ENCODE results near the gene CAMK2N2.
A peak's percentile ranks its signal among the peaks of the same experiment; 100 is the strongest.

CAMK2N2 gene

DNA sequence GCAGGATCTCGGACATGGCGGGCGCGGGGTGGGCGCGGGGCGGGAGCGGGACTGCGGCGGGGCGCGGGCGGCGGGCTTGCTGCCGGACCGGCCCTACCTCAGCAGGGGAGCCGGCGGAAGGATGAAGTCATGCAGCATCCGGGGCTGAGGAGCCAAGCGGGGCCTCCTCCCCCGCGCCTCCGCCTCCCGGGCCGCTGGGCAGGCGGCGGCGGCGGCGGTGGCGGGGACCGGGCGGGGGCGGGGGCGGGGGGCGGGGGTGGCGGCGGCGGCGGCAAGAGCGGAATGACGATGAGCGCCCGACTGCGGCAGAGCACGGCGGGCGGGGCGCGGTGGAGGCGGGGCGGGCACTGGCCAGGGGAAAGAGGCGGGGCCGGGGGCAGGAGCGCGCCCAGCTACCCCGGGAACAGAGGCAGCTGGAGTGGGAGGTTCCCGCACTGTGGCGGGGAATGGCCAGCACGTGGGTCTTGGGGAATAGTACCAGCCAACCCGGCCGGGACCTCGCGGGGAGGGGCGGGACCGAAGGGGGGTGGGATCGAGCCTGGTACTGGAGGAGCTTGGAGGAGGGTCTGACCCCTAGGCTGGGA is at the start of gene CAMK2N2:
Gene CAMK2N2, minus strand, starts transcription at position 284 of the 584 bp plus-strand sequence. Its CDS starts 268 bp downstream, at position 16.
- DNase-seq (ENCODE audit: low spot score): peak; percentile 96

GRCh38 chr3:184308744-184309143 is 47.4 kb upstream of the CAMK2N2 start:
- no peak for FAIRE-seq

More for the DNA sequence above, at the start of gene CAMK2N2:
- peak; percentile 37 for FAIRE-seq

DNA sequence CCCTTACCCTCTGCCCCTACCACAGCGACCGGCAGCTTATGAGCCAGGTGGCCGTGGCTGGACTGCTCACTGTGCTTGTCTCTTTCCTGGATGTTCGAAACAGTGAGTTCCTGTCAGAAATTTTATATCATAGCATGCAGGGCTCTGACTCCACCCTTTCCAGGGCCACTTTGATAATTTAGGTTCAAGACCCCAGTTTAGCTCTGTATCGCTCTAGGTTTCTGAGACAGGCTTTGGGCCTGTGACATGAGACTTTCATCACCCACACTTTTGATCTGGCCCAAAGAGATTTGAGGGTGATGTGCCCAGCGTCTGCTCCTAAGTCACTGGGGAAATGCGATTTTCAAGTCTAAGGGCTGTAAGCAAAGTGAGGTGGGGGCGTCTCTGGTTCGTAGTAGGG is 46.6 kb upstream of the CAMK2N2 start:
- DNase-seq (ENCODE audit: low spot score) (no peak), FAIRE-seq (no peak)

More at GRCh38 chr3:184308744-184309143, 47.4 kb upstream of the CAMK2N2 start:
- DNase-seq (ENCODE audit: low spot score): no peak

- no peak for DNase-seq (ENCODE audit: low spot score)
- no peak for FAIRE-seq
These were observed 45.1 kb upstream of the CAMK2N2 start for GRCh38 chr3:184306341-184306972.

DNA sequence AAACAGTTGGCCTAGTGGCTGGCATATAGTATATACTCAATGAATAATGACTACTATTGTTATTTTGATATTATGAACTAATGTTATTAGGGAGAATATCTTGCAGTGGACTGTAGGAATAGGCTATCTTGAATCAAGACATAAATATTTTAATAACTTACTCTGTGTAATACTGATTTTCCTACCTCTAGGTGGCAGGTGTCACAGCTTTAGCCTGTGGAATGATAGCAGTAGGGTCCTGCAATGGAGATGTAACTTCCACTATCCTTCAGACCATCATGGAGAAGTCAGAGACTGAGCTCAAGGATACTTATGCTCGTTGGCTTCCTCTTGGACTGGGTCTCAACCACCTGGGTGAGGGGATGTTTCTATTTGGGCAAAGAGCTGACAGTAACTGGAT is 44.2 kb upstream of the CAMK2N2 start:
- no peak for DNase-seq (ENCODE audit: low spot score)
- no peak for FAIRE-seq

DNA sequence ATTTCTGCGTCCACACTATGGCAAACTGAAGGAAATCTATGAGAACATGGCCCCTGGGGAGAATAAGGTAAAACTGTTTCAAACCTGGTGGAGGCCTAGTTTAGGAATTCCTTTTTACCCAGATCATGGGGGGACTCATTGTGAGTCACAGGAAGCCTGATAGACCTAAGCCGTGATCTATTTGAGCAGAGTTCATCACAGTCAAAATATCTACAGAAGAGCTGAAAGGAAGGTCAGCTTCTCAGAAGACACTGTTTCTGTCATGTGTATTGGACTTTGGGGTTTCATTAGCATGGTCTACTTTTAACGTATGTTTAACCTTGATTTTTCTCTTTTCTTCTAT is 39.0 kb upstream of the CAMK2N2 start:
- FAIRE-seq: no peak
- no peak for DNase-seq (ENCODE audit: low spot score)

- no peak for FAIRE-seq
- DNase-seq (ENCODE audit: low spot score): no peak
These were observed 38.4 kb upstream of the CAMK2N2 start for GRCh38 chr3:184299488-184300377.

DNA sequence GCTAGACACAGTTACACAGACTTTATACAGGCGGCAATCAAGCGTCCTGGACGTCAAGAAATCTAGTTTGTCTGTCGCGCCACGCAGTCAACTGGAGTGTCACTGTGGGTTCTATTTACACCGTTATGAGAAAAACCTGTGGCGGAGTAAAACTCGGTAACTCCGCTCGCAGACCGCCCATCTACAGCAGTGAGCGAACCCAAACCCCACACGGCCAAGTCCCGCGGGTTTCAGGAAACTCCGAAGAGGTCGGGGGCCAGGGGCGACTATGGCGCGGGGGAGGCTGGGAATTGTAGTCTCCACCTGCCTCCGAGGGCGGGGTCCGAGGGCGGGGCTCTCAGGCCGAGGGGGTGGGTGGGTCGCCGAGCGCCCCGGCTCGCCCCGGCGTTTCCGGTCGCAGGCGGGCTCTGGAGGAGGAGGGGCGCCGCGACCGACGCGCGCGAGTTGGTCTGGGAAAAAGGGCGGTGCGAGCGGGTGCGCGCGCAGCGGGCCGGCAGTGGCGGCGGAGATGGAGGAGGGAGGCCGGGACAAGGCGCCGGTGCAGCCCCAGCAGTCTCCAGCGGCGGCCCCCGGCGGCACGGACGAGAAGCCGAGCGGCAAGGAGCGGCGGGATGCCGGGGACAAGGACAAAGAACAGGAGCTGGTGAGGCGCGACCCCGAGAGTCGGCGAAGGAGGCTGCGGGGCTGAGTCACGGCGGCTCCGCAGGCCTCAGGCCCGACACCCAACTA is 37.6 kb upstream of the CAMK2N2 start, which contains the start of gene PSMD2:
Gene PSMD2, plus strand, starts transcription at position 483 of the 729 bp plus-strand sequence. Its CDS starts 26 bp downstream, at position 509.
- no peak for FAIRE-seq

GRCh38 chr3:184296616-184297015 is 35.3 kb upstream of the CAMK2N2 start:
- FAIRE-seq: no peak
- no peak for DNase-seq (ENCODE audit: low spot score)

More for the DNA sequence above, 37.6 kb upstream of the CAMK2N2 start, which contains the start of gene PSMD2:
- DNase-seq (ENCODE audit: low spot score): peak; percentile 99

DNA sequence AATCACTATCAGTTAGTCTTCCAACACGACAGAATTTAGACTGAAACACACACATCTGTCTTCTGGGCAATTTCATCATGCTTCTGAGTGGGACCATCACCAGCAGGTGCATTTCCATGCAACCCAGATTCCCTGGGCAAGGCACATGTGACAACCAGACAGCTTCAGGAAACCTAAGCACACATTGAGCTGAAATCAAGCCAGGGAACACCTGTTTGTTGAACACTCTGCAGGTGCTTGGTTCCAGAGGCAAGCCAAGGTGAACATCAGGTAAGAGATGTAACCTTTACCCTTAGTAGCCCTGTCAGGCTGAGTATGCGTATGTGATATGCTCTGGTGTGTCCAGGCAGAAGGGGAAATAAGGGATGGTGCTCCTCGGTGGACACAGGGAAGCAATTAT is 34.4 kb upstream of the CAMK2N2 start:
- no peak for DNase-seq (ENCODE audit: low spot score)
- FAIRE-seq: no peak

GRCh38 chr3:184291738-184292445 is 30.5 kb upstream of the CAMK2N2 start:
- DNase-seq (ENCODE audit: low spot score) (no peak), FAIRE-seq (no peak)

DNA sequence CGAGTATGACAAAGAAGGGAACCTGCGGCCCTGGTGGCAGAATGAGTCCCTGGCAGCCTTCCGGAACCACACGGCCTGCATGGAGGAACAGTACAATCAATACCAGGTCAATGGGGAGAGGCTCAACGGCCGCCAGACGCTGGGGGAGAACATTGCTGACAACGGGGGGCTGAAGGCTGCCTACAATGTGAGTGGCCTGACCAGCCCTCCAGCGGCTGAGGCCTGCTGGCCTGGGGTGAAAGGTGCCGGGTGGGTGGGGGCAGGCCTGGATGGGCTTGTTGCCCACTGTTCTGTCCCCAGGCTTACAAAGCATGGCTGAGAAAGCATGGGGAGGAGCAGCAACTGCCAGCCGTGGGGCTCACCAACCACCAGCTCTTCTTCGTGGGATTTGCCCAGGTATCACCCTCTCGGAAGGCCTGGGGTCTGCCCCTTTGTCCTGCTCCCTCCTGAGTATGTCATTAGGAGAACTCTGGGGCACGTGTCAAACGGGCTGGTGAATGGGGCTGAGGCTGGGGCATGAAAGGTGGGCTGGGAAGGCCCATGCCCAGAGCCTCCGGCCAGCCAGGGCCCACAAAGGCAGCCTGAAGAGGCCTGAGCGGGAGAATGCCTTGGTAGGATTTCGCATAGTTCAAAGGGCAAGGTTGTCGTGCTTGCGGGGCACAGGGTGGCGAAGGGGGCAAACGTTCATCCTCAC is 29.8 kb upstream of the CAMK2N2 start:
- FAIRE-seq: no peak
- DNase-seq (ENCODE audit: low spot score): no peak

DNA sequence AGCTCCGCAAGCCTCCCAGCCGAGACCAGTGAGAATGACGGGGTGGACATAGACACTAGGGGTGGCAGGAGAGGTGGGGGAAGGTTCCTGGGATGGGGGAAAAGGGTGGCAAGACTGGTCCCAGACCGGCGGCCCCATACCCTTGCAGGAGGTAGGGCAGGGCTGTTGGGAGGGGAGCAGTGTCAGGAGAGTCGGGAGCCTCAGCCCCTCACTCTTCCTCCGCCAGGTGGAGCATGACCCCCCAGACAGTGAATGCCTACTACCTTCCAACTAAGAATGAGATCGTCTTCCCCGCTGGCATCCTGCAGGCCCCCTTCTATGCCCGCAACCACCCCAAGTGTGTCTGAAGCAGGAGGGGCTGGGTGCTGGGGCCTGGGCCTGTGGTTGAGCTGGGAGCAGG is 29.0 kb upstream of the CAMK2N2 start:
- DNase-seq (ENCODE audit: low spot score) (no peak), FAIRE-seq (no peak)

DNA sequence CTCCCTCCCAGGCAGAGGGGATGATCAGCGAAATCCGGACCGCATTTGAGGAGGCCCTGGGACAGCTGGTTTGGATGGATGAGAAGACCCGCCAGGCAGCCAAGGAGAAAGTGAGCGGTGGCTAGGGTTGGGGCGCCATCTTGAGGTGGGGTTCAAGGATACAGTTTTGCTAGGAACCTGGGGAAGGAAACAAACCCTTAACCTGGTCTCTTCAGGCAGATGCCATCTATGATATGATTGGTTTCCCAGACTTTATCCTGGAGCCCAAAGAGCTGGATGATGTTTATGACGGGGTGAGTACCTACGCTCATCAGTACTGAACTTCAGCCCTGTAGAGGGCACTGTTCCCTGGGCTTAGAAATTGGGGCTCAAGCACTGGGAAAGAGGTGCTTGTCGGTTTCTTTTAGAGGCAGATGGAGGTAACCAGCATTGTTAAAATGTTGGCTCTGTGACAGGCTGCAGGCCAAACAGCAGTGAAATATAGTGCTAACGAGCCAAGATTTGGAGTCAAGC is 28.1 kb upstream of the CAMK2N2 start:
- DNase-seq (ENCODE audit: low spot score): peak; percentile 75
- FAIRE-seq: no peak

DNA sequence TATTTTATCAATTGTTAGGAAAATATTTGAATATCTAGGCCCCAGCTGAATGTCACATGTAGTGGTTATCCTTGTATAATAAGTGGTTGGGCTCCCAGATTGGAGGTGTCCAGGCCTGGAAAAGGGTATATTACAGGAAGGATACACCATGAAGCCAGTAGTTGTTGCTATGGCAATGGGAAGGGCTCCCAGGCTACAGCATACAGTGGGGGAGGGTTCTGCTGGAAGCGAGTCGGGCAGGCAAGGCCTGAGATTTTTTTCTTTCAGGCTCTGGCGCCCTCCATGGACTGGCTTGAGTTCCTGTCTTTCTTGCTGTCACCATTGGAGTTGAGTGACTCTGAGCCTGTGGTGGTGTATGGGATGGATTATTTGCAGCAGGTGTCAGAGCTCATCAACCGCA is 23.3 kb upstream of the CAMK2N2 start:
- peak; percentile 62 for DNase-seq (ENCODE audit: low spot score)
- no peak for FAIRE-seq

DNA sequence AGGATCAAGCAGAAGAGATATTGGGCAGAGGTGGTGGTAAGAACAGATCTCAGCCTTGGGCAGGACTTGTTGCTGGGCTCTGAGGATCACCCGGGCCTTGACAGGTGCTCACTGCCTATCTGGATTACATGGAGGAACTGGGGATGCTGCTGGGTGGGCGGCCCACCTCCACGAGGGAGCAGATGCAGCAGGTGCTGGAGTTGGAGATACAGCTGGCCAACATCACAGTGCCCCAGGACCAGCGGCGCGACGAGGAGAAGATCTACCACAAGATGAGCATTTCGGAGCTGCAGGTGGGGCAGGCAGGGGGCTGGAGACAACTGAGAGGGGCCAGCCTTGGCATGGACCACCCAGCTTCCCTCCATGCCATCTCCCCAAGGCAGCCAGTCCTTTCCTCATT is 22.3 kb upstream of the CAMK2N2 start:
- DNase-seq (ENCODE audit: low spot score) (no peak), FAIRE-seq (no peak)

DNA sequence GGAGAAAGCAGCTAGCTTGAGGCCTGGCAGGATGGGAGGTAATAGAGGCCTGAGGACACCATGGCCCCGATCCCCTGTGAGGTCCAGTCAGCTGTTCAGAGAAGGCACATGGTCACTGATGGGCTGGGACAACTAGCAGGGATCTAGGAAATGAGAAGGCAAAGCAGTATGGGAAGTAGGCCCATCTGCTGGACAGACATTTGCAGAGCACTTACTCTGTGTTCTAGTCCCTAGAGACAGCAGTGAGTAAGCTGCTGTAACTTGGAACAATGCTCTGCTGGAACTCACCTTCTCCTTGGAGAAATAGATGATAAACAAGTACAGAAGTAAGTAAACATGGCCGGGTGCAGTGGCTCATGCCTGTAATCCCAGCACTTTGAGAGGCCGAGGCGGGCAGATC is 21.6 kb upstream of the CAMK2N2 start:
- no peak for DNase-seq (ENCODE audit: low spot score)
- FAIRE-seq: no peak

GRCh38 chr3:184277366-184277765 is 16.0 kb upstream of the CAMK2N2 start:
- DNase-seq (ENCODE audit: low spot score) (no peak), FAIRE-seq (no peak)

DNA sequence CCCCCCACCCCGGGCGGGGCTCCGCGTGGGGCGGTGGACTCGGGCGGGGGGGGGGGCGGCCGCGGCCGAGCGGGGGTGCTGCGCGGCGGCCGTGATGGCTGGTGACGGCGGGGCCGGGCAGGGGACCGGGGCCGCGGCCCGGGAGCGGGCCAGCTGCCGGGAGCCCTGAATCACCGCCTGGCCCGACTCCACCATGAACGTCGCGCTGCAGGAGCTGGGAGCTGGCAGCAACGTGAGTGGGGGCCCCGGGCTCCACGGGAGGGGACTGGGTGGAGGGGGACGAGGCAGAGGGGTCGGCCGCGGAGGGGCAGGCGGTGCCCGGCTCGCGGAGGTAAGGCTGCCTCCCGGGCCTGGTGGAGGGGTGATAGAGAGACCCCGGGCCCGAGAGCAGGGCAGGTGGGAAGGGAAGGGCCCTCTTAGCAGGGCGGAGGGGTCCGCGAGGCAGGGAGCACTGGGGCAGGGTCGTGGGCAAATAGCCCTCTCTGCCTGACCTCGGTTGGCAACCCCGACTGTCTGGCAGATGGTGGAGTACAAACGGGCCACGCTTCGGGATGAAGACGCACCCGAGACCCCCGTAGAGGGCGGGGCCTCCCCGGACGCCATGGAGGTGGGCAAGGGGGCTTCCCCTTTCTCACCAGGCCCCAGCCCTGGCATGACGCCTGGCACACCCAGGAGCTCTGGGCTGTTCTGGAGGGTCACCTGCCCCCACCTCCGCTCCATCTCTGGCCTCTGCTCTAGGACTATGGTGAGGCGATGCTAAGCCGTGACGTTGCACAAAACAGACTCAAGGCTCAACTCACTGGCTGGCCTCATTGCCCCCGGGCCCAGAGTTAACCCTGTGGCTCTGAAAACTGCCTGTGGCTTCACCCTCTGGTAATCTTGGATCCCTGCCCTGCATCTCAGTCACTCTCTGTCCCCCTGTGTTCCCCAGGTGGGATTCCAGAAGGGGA is 14.9 kb upstream of the CAMK2N2 start, which contains the start of gene ECE2:
Gene ECE2, plus strand, starts transcription at position 62 of the 950 bp plus-strand sequence. Its CDS starts 132 bp downstream, at position 194.
- no peak for FAIRE-seq
- DNase-seq (ENCODE audit: low spot score): no peak
